Measurements from ENCODE around the gene DTWD1. TPM values are rescaled to one million over a fixed set of nuclear protein-coding genes. Genes with fewer than 3 reads are reported as not detected.
"Not testable (repeated sequence)": the region's sequence is repeated elsewhere in the genome, so short reads cannot be mapped to it uniquely, and the experiment has no call there.

DTWD1 gene
- total RNA-seq, 1 donor: 38.0 TPM

DNA sequence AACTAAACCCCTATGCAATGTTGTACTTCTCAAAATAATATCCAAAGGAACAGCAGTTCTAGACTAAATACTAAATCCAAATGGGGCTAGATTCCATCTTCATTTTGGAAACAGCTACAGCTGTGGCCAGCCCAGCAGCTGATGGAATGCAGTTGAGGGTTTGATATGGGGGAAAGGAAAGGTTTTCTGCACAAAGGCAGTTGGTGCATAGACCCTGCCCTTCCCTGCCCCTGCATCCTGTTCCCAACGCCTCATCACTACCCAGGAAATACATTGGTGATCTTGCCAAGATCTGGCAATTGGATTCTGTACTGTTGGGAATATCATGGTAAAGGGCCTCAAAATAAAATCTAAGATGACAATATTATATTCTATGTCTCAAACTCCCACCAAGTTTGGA is 43.9 kb downstream of the DTWD1 start:
- H3K4me3 ChIP-seq (ENCODE audit: low read depth, low read length): no peak overlapping the region
- TF ChIP-seq, protein P1, sequence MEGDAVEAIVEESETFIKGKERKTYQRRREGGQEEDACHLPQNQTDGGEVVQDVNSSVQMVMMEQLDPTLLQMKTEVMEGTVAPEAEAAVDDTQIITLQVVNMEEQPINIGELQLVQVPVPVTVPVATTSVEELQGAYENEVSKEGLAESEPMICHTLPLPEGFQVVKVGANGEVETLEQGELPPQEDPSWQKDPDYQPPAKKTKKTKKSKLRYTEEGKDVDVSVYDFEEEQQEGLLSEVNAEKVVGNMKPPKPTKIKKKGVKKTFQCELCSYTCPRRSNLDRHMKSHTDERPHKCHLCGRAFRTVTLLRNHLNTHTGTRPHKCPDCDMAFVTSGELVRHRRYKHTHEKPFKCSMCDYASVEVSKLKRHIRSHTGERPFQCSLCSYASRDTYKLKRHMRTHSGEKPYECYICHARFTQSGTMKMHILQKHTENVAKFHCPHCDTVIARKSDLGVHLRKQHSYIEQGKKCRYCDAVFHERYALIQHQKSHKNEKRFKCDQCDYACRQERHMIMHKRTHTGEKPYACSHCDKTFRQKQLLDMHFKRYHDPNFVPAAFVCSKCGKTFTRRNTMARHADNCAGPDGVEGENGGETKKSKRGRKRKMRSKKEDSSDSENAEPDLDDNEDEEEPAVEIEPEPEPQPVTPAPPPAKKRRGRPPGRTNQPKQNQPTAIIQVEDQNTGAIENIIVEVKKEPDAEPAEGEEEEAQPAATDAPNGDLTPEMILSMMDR (IDR thresholded peaks at IDR 0.05; ENCODE audit: insufficient read depth, low read depth, low read length): no peak
- DNase-seq (ENCODE audit: low read depth): no peak

DNA sequence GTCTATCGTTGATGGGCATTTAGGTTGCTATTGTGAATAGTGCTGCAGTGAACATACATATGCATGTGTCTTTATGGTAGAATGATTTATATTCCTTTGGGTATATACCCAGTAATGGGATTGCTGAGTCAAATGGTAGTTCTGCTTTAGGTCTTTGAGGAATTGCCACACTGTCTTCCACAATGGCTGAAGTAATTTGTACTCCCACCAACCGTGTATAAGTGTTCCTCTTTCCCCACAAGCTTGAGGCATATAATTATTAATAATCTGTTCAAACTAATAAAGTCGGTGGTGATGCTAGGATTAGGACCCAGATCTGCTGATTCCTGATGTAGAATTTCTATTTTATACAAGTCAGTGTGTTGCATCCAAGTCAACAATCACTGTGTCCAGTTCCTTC is 45.6 kb downstream of the DTWD1 start:
- not testable (repeated sequence) for H3K4me3 ChIP-seq (ENCODE audit: low read depth, low read length); DNase-seq (ENCODE audit: low read depth)

DNA sequence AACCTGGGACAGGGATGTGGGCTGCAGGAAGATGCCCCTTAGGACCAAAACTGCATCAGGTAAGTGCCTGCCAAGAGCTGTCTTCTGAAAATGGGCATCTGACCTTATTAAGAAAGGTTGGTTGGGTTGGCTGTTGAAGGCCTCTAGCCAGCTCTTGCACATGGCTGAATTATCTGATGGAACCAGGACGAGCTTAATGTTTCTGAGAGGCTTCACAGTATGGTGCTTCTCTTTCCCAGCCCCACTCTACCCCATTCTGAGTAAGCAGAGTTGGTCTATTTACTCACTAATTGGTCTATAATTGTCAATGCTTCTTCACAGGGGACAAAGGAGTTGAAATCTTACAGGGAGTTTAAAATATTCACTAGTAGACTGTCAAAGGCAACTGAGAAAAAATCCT is 48.4 kb downstream of the DTWD1 start:
- H3K4me3 ChIP-seq (ENCODE audit: low read depth, low read length): no peak overlapping the region
- no peak for DNase-seq (ENCODE audit: low read depth)
- TF ChIP-seq, protein P1 (IDR thresholded peaks at IDR 0.05; ENCODE audit: insufficient read depth, low read depth, low read length): no peak

DNA sequence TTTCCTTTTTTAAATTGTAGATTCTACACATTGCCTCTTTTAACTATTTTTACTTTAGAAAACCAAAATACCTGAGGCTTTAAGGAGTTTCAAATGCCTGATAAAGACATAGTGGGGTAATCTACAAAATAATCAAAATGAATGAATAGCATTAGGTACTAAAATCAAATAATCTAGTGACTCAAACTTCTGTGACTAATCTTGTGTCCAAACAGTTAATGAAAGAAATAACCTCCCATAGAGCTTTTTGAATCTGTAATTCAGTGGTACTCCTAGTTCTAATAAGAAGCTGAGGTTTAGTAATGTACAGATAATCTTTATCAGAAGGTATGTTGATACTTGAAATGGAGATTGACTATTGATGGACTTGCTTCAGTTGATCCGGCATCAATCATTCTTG is 53.0 kb downstream of the DTWD1 start:
- no peak overlapping the region for H3K4me3 ChIP-seq (ENCODE audit: low read depth, low read length)
- TF ChIP-seq, protein P1 (IDR thresholded peaks at IDR 0.05; ENCODE audit: insufficient read depth, low read depth, low read length): no peak
- DNase-seq (ENCODE audit: low read depth): no peak

DNA sequence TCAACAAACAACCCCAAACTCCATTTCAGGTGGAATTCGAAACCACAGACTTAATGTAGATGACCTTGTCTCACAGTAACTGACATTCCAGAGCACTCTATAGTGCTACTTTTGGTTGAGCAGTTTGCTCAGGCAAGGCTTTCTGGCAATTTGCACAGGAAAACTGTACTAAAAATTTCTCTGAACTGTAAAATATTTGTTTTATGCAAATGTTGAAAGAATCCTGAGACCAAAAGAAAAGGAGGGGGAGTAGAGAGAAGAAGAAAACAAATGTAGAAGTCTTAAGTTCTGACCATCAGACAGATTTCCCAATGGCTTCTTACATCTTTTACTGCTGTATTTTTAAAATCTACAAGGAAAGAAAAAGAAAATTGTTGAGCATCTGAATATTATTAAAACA is 53.5 kb downstream of the DTWD1 start:
- peak; percentile 61 for DNase-seq (ENCODE audit: low read depth)
- TF ChIP-seq, protein P1 (IDR thresholded peaks at IDR 0.05; ENCODE audit: insufficient read depth, low read depth, low read length): no peak
- H3K4me3 ChIP-seq (ENCODE audit: low read depth, low read length): no peak overlapping the region

DNA sequence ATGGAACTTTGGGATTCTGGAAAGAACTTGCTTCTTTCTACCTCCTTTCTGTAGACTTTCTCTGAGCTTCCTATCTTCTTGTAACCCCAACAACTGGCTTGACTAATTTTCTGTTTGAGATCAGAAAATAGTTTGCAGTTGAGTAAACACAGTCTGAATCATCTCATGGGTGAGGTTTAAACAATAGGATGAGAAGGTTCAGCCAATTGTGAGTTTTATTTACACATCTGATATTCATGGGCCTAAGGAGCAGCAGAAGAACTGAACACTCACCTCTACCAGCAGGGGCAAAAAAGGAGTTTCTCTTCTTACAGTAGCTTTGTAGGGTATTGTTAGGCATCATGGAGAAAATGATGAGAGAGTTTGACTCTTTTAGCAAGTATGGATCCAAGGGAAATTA is 54.2 kb downstream of the DTWD1 start:
- no peak overlapping the region for H3K4me3 ChIP-seq (ENCODE audit: low read depth, low read length)
- peak; percentile 68 for DNase-seq (ENCODE audit: low read depth)
- TF ChIP-seq, protein P1 (IDR thresholded peaks at IDR 0.05; ENCODE audit: insufficient read depth, low read depth, low read length): peak; percentile 11

DNA sequence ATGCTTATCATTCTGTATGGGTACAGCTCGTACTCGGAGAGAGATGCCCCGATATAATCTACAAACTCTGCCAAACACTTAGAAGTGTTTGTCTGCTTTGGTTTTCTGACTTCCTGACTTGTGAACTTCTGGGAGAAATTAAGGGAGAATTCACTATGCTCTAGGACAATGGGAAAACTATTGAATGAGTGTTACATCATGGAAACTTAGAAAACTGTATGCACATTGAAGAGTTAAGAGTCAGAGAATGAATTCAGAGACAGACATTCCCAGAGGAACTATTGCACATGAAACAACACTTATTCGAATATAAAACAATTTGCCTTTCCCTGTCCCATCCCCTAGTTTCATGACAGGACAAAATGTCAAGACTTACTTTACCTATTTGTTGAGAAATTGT is 57.8 kb downstream of the DTWD1 start:
- TF ChIP-seq, protein P1 (IDR thresholded peaks at IDR 0.05; ENCODE audit: insufficient read depth, low read depth, low read length): no peak
- no peak for DNase-seq (ENCODE audit: low read depth)
- no peak overlapping the region for H3K4me3 ChIP-seq (ENCODE audit: low read depth, low read length)
